HG02798 (cell line): ENCODE results near the gene ZC3H13.

ENCODE experiments used
- ATAC-seq: cut with Tn5 transposase; IDR thresholded peaks from one replicate; pipeline ENCODE4 v1.9.1; 2021; ENCODE audit warnings: mild to moderate bottlenecking; ENCODE audit not compliant: unreplicated experiment, poor library complexity

ZC3H13 gene

GRCh38 chr13:46071590-46072249, 19.2 kb upstream of the ZC3H13 start:
- ATAC-seq: peak; percentile 89

- ATAC-seq: no peak
Observed at GRCh38 chr13:46063292-46063691, 10.7 kb upstream of the ZC3H13 start.

GRCh38 chr13:46062185-46062584, 9.6 kb upstream of the ZC3H13 start:
- no peak for ATAC-seq

- ATAC-seq: no peak
Observed at GRCh38 chr13:46059405-46059804, 6.9 kb upstream of the ZC3H13 start.

GRCh38 chr13:46058268-46058667, 5.7 kb upstream of the ZC3H13 start:
- no peak for ATAC-seq

GRCh38 chr13:46057256-46058015, 4.9 kb upstream of the ZC3H13 start:
- no peak for ATAC-seq

GRCh38 chr13:46053162-46054012, 841 bp upstream of the ZC3H13 start:
- ATAC-seq: no peak

- no peak for ATAC-seq
Observed at GRCh38 chr13:46051968-46052318, 603 bp downstream of the ZC3H13 start.

- ATAC-seq: no peak
Observed at GRCh38 chr13:46050771-46051170, 1.8 kb downstream of the ZC3H13 start.

- ATAC-seq: no peak
Observed at GRCh38 chr13:46045424-46045823, 7.1 kb downstream of the ZC3H13 start.

- no peak for ATAC-seq
Observed at GRCh38 chr13:46043647-46044046, 8.9 kb downstream of the ZC3H13 start.

- ATAC-seq: no peak
Observed at GRCh38 chr13:46041419-46041839, 11.1 kb downstream of the ZC3H13 start.

- no peak for ATAC-seq
Observed at GRCh38 chr13:46040763-46041162, 11.8 kb downstream of the ZC3H13 start.

GRCh38 chr13:46039411-46040182, 12.9 kb downstream of the ZC3H13 start:
- no peak for ATAC-seq

- no peak for ATAC-seq
Observed at GRCh38 chr13:46038296-46038695, 14.2 kb downstream of the ZC3H13 start.

- no peak for ATAC-seq
Observed at GRCh38 chr13:46035066-46035465, 17.5 kb downstream of the ZC3H13 start.

GRCh38 chr13:46032341-46032740, 20.2 kb downstream of the ZC3H13 start:
- ATAC-seq: no peak

- ATAC-seq: no peak
Observed at GRCh38 chr13:46031581-46032263, 20.8 kb downstream of the ZC3H13 start.

- no peak for ATAC-seq
Observed at GRCh38 chr13:46025157-46025556, 27.4 kb downstream of the ZC3H13 start.

GRCh38 chr13:46022481-46022880, 30.1 kb downstream of the ZC3H13 start:
- ATAC-seq: no peak
